Right lobe of liver (tissue), 4 donors: Measurements from ENCODE around the gene ZNF791.

Experiments used
- POLR2A ChIP-seq: fragments of 450-650 bp; IDR thresholded peaks from one replicate; pipeline ENCODE4 v1.6.1; 2017; ENCODE audit warnings: antibody characterized with exemption, mild to moderate bottlenecking
- TF ChIP-seq, protein P1 (sequence below), 4 donors: fragments of 200-600 bp in 3 of 4; fragments of 450-650 bp in 1 of 4; IDR thresholded peaks; one replicate each; pipeline versions ENCODE4 v1.5.1 to v1.8.0; 2016 to 2022; ENCODE audit warnings: antibody characterized with exemption in 4 of 4, mild to moderate bottlenecking in 2 of 4
- donor health status: DM: no; HTN: no; CAD: no.
- donor health status: DM: no; HTN: no; CAD: no.
- donor health status: DM: no; HTN: yes; CAD: no.

DNA sequence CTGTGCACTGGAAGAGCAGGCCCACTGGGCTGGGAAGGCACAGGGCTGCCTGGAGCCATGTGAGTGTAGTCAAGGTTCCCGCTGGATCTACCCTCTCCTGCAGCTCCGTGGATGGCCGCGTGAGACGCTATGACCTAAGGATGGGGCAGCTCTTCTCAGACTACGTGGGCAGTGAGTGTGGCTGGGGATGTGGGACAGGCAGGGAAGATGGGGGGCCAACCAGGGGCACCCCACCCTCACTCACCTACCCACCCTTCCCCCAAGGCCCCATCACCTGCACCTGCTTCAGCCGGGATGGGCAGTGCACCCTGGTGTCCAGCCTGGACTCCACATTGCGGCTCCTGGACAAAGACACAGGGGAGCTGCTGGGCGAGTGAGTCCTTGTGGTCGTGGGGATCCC, 62.0 kb downstream of the ZNF791 start:
- no peak for TF ChIP-seq POLR2A
- TF ChIP-seq, protein P1, sequence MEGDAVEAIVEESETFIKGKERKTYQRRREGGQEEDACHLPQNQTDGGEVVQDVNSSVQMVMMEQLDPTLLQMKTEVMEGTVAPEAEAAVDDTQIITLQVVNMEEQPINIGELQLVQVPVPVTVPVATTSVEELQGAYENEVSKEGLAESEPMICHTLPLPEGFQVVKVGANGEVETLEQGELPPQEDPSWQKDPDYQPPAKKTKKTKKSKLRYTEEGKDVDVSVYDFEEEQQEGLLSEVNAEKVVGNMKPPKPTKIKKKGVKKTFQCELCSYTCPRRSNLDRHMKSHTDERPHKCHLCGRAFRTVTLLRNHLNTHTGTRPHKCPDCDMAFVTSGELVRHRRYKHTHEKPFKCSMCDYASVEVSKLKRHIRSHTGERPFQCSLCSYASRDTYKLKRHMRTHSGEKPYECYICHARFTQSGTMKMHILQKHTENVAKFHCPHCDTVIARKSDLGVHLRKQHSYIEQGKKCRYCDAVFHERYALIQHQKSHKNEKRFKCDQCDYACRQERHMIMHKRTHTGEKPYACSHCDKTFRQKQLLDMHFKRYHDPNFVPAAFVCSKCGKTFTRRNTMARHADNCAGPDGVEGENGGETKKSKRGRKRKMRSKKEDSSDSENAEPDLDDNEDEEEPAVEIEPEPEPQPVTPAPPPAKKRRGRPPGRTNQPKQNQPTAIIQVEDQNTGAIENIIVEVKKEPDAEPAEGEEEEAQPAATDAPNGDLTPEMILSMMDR (IDR thresholded peaks at IDR 0.05): no peak
